Measurements from ENCODE around the gene PRR30.

The PRR30 gene

GRCh38 chr2:27089111-27089954, 49.9 kb downstream of the PRR30 start:
- TF ChIP-seq RAD21 (IDR thresholded peaks at IDR 0.05; ENCODE audit: low read depth): no peak
- no peak for TF ChIP-seq REST (IDR thresholded peaks at IDR 0.05; ENCODE audit: low read depth)
- no peak for TF ChIP-seq NFIC (IDR thresholded peaks at IDR 0.05)
- no peak for TF ChIP-seq EP300 (IDR thresholded peaks at IDR 0.05; ENCODE audit: borderline replicate concordance)
- no peak for TF ChIP-seq ZBTB7A (IDR thresholded peaks at IDR 0.05; ENCODE audit: low read depth)
- TF ChIP-seq EGR1 (IDR thresholded peaks at IDR 0.05): no peak
- no peak for TF ChIP-seq YY1 (IDR thresholded peaks at IDR 0.05; ENCODE audit: low read depth)
- no peak for TF ChIP-seq CEBPB (IDR thresholded peaks at IDR 0.05)
- no peak for TF ChIP-seq TAF1 (IDR thresholded peaks at IDR 0.05; ENCODE audit: low read depth)
- TF ChIP-seq TEAD4 (IDR thresholded peaks at IDR 0.05): no peak
- no peak for TF ChIP-seq CREB1 (IDR thresholded peaks at IDR 0.05; ENCODE audit: low read depth)
- TF ChIP-seq TCF12 (IDR thresholded peaks at IDR 0.05; ENCODE audit: low read depth): no peak
- TF ChIP-seq USF1 (IDR thresholded peaks at IDR 0.05): no peak

GRCh38 chr2:27088634-27089033, 50.6 kb downstream of the PRR30 start:
- TF ChIP-seq EGR1 (IDR thresholded peaks at IDR 0.05): no peak
- no peak for TF ChIP-seq TCF12 (IDR thresholded peaks at IDR 0.05; ENCODE audit: low read depth)
- TF ChIP-seq TEAD4 (IDR thresholded peaks at IDR 0.05): no peak
- no peak for TF ChIP-seq FOXM1 (IDR thresholded peaks at IDR 0.05; ENCODE audit: borderline replicate concordance, low read depth)
- TF ChIP-seq YY1 (IDR thresholded peaks at IDR 0.05; ENCODE audit: low read depth): no peak
- no peak for TF ChIP-seq USF1 (IDR thresholded peaks at IDR 0.05)
- no peak for TF ChIP-seq CEBPB (IDR thresholded peaks at IDR 0.05)
- no peak for TF ChIP-seq ZBTB7A (IDR thresholded peaks at IDR 0.05; ENCODE audit: low read depth)
- TF ChIP-seq EP300 (IDR thresholded peaks at IDR 0.05; ENCODE audit: borderline replicate concordance): no peak
- TF ChIP-seq CREB1 (IDR thresholded peaks at IDR 0.05; ENCODE audit: low read depth): no peak
- TF ChIP-seq NFIC (IDR thresholded peaks at IDR 0.05): no peak
- no peak for TF ChIP-seq TAF1 (IDR thresholded peaks at IDR 0.05; ENCODE audit: low read depth)

- no peak for TF ChIP-seq TAF1 (IDR thresholded peaks at IDR 0.05; ENCODE audit: low read depth)
- TF ChIP-seq ZBTB7A (IDR thresholded peaks at IDR 0.05; ENCODE audit: low read depth): no peak
- TF ChIP-seq YY1 (IDR thresholded peaks at IDR 0.05; ENCODE audit: low read depth): no peak
- no peak for TF ChIP-seq EGR1 (IDR thresholded peaks at IDR 0.05)
- no peak for TF ChIP-seq REST (IDR thresholded peaks at IDR 0.05; ENCODE audit: low read depth)
- no peak for TF ChIP-seq TEAD4 (IDR thresholded peaks at IDR 0.05)
- no peak for TF ChIP-seq CEBPB (IDR thresholded peaks at IDR 0.05)
- no peak for TF ChIP-seq MAX (IDR thresholded peaks at IDR 0.05)
- no peak for TF ChIP-seq FOXM1 (IDR thresholded peaks at IDR 0.05; ENCODE audit: borderline replicate concordance, low read depth)
- no peak for TF ChIP-seq RAD21 (IDR thresholded peaks at IDR 0.05; ENCODE audit: low read depth)
Measured at GRCh38 chr2:27087823-27088410, 51.3 kb downstream of the PRR30 start.
